Activated T-cell treated with anti-CD3 and anti-CD28 coated beads, Interleukin-2, amount 50 U/mL, for 4 hours (primary cell): Measurements from ENCODE around the gene C6orf118. TPM values are rescaled to one million over a fixed set of nuclear protein-coding genes. Genes with fewer than 3 reads are reported as not detected.

ENCODE experiments used
- ATAC-seq, 2 donors: fragments of 200-7000 bp; cut with Tn5 transposase; one replicate each; pipeline ENCODE4 v1.10.0; 2021
- DNase-seq: peaks from one replicate; pipeline ENCODE4 v3.0.0-alpha.2; 2020
- H3K27me3 Mint-ChIP-seq: one replicate; pipeline ENCODE4 v1.8.0; 2021; ENCODE audit warnings: low read depth, mixed read lengths
- H3K36me3 Mint-ChIP-seq: one replicate; pipeline ENCODE4 v1.8.0; 2022; ENCODE audit warnings: mixed read lengths; ENCODE audit not compliant: insufficient read depth
- H3K4me1 Mint-ChIP-seq: one replicate; pipeline ENCODE4 v1.8.0; 2021; ENCODE audit warnings: low read depth, mixed read lengths
- H3K4me3 Mint-ChIP-seq: one replicate; pipeline ENCODE4 v1.8.0; 2021; ENCODE audit warnings: mild to moderate bottlenecking, moderate library complexity, mixed read lengths
- H3K9me3 Mint-ChIP-seq: one replicate; pipeline ENCODE4 v1.8.0; 2021; ENCODE audit warnings: mixed read lengths
- total RNA-seq, 3 donors: library from RNA; stranded (reverse); gene quantifications; one replicate each; pipeline ENCODE4 v1.2.1, GENCODE V29; 2021

The C6orf118 gene
- total RNA-seq, 3 donors from 2014 or later = not detected

DNA sequence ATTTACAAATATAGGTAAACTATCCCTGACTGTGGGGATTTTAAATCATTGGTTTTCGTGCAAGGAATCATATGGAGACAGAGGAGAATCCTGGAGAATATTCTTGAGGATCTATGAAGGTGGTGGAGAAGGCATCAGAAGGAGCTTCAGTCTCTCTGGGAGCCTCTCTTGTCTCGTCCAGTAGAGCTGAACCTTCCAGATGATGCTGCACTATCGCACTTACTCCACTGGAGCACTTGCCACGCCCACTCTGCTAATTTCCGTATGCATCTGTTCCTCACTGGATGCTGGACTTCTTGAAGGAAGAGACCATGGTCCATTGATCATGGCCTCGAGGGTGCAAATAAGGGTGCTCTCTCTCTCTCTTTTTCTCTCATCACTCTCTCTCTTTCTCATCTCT lies 36.8 kb downstream of the C6orf118 start:
- Mint-ChIP-seq H3K4me3 (no peak overlapping the region), H3K4me1 (no peaks in the 10 kb centered on the region), H3K27me3 (no peaks in the 10 kb centered on the region), H3K9me3 (no peaks in the 10 kb centered on the region), H3K36me3 (no peaks in the 10 kb centered on the region)
- DNase-seq (no peak), ATAC-seq (no peak)

DNA sequence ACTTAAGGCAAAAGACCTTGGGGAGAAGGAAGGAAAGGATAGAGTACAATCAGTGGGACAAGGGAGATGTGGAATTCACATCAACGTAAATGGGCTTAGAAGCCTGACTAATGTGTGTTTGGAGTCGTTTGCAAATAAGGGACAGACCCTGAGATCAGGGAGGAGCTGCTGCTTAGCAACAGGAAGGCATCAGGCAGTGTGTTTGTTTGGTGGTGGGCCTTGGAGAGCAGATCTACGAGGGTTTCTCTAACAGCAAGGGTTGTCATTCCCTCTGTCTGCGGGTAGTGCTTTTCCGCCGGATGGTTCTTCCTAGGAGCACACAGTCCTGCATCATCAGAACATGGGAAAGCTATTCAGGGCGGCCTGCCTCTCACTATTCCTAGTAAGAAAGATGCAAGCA lies 40.4 kb downstream of the C6orf118 start:
- no peaks in the 10 kb centered on the region for H3K27me3 Mint-ChIP-seq
- no peak for DNase-seq
- no peak overlapping the region for H3K4me3 Mint-ChIP-seq
- no peaks in the 10 kb centered on the region for H3K36me3 Mint-ChIP-seq
- no peaks in the 10 kb centered on the region for H3K9me3 Mint-ChIP-seq
- ATAC-seq = no peak
- H3K4me1 Mint-ChIP-seq = no peaks in the 10 kb centered on the region

DNA sequence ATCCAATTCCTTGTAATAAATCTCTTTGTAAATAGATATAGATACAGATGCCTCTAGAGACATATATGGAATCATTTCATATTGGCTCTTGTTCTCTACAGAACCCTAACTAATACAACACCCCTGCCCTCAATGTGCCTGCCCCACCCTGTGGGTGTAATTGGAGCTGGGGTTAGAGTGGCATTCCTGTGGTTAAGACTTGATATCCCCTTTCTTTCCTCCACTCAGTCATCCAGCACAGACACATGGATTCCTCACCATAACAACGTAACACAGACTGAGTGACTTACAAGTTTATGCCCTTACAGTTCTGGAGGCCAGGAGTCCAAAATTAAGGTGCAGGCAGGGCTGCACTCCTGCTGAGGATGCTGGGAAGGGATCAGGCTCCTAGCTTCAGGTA lies 42.8 kb downstream of the C6orf118 start:
- DNase-seq (no peak), ATAC-seq (no peak)
- H3K27me3 Mint-ChIP-seq = no peaks in the 10 kb centered on the region
- no peaks in the 10 kb centered on the region for H3K36me3 Mint-ChIP-seq
- H3K4me1 Mint-ChIP-seq = no peaks in the 10 kb centered on the region
- peaks cover 6% of the 10 kb centered on the region for H3K9me3 Mint-ChIP-seq
- H3K4me3 Mint-ChIP-seq = no peak overlapping the region

DNA sequence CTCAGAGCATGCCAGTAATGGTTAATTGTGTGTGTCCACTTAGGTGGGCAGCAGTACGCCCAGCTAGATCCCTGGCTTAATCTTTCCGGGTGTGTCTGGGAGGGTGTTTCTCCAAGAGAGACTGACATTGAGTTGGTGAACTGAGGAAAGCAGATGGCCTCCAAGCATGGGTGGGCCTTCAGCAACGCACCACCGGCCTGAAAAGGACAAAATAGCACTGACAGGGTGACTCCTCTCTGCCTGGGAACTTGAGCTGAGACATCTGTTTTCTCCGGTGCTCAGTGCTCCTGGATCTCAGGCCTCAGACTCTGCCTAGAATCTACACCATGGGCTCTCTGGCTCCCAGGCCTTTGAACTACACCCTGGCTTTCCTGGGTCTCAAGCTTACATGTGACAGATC lies 43.2 kb downstream of the C6orf118 start:
- Mint-ChIP-seq H3K27me3 (no peaks in the 10 kb centered on the region), H3K9me3 (peaks cover 6% of the 10 kb centered on the region), H3K36me3 (no peaks in the 10 kb centered on the region), H3K4me1 (no peaks in the 10 kb centered on the region), H3K4me3 (no peak overlapping the region)
- ATAC-seq = no peak
- no peak for DNase-seq

DNA sequence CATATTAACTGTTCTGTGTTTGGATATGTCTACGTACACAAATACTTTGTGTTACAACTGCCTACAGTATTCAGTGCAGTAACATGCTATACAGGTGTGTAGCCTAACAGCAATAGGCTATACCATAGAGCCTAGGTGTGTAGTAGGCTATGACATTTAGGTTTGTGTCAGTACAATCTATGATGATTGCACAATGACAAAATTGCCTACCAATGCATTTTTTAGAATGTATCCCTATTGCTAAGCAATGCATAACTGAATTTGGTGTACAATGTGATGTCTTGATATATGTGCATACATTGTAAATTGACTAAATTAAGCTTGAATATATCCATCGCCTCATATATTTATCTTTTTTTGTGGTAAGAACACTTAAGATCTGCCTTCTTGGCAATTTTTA lies 48.9 kb downstream of the C6orf118 start:
- H3K4me1 Mint-ChIP-seq = no peaks in the 10 kb centered on the region
- no peak overlapping the region for H3K4me3 Mint-ChIP-seq
- DNase-seq (no peak), ATAC-seq (no peak)
- H3K36me3 Mint-ChIP-seq = no peaks in the 10 kb centered on the region
- peaks cover 25% of the 10 kb centered on the region for H3K9me3 Mint-ChIP-seq
- H3K27me3 Mint-ChIP-seq = no peaks in the 10 kb centered on the region

DNA sequence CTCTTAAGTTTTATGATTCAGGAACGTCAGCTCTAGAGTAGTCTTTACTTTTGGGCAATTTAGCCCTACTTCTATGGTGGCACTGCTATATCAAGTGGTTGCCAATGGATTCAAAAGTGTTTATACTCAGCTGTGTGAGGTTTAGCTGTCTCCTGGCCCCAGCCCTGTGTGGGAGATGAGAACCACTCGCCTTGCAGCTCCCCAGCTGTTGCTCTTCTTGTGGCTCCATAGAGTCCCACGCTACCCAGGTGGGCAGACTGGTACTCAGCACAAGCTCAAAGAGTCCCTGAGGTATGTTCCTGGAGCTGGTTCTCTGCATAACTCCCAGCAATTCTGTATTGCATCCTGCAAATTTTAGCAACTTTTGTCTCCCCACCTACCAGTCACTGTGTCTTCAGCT lies 59.6 kb downstream of the C6orf118 start:
- ATAC-seq (no peak), DNase-seq (no peak)
- H3K27me3 Mint-ChIP-seq = no peaks in the 10 kb centered on the region
- no peaks in the 10 kb centered on the region for H3K4me1 Mint-ChIP-seq
- H3K4me3 Mint-ChIP-seq = no peak overlapping the region
- H3K9me3 Mint-ChIP-seq = peaks cover 11% of the 10 kb centered on the region
- no peaks in the 10 kb centered on the region for H3K36me3 Mint-ChIP-seq

DNA sequence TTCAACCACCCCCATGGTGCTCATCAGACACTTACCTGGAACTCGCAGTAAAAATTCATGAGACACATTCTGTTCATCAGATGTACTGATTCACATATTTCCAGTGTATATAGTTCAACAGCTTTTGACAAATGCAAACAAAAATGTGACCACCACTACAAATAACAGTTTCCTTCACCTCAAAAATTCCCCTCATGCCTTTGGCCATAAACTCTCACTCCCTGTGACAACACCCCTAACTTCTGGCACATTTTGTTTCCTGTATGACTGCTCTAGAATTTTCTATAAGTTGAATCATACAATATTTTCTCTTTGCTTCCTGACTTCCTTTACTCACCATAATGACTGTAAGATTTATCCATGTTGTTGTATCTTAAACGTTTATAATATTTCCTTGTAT lies 63.7 kb downstream of the C6orf118 start:
- no peak for ATAC-seq
- Mint-ChIP-seq H3K9me3 (peaks cover 9% of the 10 kb centered on the region), H3K4me1 (no peaks in the 10 kb centered on the region), H3K27me3 (no peaks in the 10 kb centered on the region), H3K4me3 (no peak overlapping the region), H3K36me3 (no peaks in the 10 kb centered on the region)
- no peak for DNase-seq

DNA sequence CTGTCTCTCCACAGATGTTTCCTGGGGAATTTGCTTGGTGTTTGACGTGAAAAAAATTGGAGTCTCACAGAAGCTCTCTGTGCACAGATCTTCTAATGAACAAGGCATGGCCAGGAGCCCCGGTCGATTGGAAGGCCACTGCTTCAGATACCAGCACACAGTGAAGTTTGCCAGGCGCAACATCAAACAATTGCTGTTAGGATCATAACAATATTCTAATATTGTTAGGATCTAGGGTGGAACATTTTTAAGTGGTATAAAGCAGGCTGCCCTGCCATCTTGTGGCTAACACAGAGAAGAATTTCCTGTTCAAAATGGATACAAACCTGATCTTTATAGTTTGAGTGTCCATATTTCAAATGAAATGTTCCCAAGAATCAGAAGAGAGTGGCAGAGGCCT lies 64.1 kb downstream of the C6orf118 start:
- DNase-seq (no peak), ATAC-seq (no peak)
- no peak overlapping the region for H3K4me3 Mint-ChIP-seq
- peaks cover 10% of the 10 kb centered on the region for H3K9me3 Mint-ChIP-seq
- no peaks in the 10 kb centered on the region for H3K36me3 Mint-ChIP-seq
- no peaks in the 10 kb centered on the region for H3K27me3 Mint-ChIP-seq
- H3K4me1 Mint-ChIP-seq = no peaks in the 10 kb centered on the region

DNA sequence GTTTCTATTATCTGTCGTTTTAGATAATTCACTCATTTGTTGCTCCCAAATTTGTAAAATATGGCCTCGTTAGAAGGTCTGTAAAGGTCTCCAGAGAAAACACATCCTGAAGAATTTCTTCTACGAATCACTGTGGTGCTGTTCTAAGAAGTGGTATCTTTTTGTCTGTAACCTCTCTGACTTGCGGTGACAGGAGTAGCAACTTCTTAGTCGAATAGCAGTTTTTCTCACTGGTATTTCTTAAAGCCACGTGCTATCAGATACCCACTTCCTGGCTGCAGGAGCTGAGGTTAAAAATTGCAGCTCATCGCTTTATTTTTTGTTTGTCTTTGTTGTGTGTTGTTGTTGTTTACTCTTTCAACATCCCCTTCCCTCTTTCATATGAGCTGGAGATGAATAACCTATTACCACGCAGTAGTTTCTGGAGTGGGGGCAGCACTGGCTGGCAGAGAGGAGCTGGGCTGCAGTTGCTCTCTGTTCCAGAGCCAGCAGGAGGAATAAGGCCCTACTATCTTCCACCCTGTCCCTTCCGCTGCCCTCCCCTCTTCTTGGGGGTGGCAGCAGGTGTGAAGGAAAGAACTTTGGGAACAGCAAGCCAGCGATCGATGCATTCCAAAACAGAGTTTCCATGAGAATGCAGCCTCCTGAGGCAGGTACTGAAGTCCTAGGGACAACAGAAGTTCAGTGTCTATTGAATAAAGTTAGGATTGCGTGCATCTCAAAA lies 64.7 kb downstream of the C6orf118 start:
- Mint-ChIP-seq H3K4me3 (no peak overlapping the region), H3K4me1 (no peaks in the 10 kb centered on the region), H3K36me3 (no peaks in the 10 kb centered on the region), H3K9me3 (peaks cover 10% of the 10 kb centered on the region), H3K27me3 (no peaks in the 10 kb centered on the region)
- ATAC-seq (no peak), DNase-seq (no peak)

DNA sequence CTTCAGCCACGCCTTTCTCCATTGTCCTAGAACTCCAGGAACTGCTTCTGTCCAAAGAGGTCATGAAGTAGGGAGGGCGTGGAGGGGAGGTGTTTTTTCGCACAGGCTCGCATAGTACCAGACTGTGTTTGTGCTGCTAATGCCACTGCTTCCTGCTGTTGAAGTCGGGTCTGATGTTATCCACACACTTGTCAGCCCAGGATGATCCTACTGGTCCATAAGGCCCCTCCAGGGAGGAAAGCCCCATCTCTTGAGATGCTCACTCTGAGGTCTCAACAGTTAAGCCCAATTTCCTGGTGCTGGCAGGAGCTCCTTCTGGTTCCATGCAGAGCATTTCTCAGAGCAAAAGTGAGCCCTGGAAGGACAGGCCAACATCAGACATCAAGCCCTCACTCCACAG lies 65.6 kb downstream of the C6orf118 start:
- no peak for ATAC-seq
- no peaks in the 10 kb centered on the region for H3K4me1 Mint-ChIP-seq
- no peak overlapping the region for H3K4me3 Mint-ChIP-seq
- no peaks in the 10 kb centered on the region for H3K27me3 Mint-ChIP-seq
- no peaks in the 10 kb centered on the region for H3K36me3 Mint-ChIP-seq
- H3K9me3 Mint-ChIP-seq = peaks cover 10% of the 10 kb centered on the region
- DNase-seq = no peak

DNA sequence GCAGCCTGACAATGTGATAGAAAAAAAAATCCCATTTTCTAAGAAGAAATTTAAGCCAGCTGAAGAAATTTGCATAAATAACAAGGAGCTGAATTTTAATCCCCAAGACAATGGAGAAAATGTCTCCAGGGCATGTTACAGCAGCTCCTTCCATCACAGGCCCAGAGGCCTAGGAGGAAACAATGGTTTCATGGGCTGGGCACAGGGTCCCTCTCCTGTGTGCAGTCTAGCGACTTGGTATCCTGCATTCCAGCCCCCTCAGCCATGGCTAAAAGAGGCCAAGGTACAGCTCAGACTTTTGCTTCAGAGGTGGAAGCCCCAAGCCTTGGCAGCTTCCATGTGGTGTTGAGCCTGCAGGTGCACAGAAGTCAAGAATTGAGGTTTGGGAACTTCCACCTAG lies 73.1 kb downstream of the C6orf118 start:
- Mint-ChIP-seq H3K27me3 (no peaks in the 10 kb centered on the region), H3K4me3 (no peak overlapping the region), H3K4me1 (no peaks in the 10 kb centered on the region), H3K36me3 (no peaks in the 10 kb centered on the region), H3K9me3 (peaks cover 25% of the 10 kb centered on the region)
- ATAC-seq = no peak
- DNase-seq = no peak

DNA sequence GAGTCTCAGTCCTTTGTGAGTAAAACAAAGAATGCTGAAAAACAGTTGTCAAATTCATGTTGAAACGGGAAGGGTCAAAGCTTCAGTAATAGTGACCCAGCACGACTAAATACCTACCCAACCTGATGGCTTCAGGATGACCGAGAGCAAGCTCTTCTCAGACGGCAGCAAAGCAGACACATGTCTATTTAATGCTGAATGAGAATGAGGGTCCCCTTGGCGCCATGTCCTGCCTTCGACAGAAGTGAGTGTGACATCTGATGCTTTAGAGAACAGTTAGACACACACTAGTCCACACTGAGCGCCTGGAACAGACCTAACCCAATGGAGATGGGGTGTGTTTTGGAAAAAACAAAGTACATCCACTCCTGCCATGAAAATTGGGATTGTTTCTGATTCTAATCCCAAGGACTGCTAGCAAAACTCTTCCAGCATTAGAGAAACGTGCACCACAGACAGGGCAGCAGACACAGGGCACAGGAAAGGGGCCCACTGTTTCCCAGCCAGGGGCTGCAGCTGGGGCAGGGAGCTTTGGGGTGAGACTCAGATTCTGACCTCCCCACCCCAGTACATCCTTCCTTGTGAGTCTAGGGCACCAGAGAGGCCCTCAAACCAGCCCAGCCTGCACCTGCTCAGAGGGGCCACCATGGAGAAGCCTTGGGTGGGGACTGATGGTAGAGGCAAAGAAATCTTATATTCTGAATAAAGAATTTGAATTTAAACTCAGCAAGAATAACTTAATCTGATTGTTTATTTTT lies 76.5 kb downstream of the C6orf118 start:
- peaks cover 23% of the 10 kb centered on the region for H3K9me3 Mint-ChIP-seq
- H3K27me3 Mint-ChIP-seq = no peaks in the 10 kb centered on the region
- H3K4me3 Mint-ChIP-seq = no peak overlapping the region
- no peak for DNase-seq
- no peak for ATAC-seq
- no peaks in the 10 kb centered on the region for H3K4me1 Mint-ChIP-seq
- no peaks in the 10 kb centered on the region for H3K36me3 Mint-ChIP-seq

DNA sequence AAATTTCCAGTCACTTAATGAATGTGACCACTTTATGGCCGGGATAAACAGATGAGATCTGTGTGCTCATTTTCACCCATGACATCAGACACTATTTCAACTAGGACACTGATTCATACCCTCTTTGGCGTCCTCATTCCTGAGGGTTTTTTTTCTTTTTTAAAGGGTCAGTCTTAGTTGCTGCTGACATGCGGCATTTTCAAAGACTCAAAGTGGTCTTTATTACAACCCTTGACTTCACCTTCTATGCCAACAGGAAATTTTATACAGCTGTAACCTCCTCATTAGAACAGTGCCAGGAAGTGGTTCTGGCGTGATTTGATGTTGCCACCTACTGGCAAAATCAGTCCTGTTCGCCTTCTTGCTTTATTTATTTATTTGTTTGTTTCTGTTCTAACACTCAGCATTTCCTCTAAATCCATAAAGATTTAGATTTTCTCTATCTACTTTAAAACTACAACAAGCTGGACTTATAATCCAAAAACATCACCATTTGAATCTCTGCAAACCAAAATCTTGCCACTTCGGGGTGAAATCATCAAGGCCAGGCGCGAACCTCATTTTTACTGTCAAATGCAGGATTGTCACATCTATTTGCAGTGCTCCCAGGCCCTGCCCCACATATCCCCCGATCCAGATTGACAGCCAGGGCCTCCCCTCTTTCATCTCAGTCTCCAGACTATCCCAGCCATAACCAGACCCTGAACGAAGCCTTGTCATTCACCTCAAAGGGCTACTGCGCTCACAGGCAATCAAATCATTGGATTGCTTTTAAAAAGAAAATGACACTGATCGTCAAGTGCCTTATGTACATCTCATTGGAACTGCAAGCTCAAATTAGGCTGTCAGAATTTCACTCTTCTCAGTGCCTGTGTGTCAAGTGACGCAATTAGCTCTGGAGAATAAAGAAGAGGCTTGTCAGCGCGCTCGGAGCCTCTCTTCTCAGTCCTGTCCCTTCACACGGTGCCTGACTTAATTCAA lies 77.5 kb downstream of the C6orf118 start:
- no peaks in the 10 kb centered on the region for H3K27me3 Mint-ChIP-seq
- ATAC-seq = no peak
- DNase-seq = no peak
- no peaks in the 10 kb centered on the region for H3K36me3 Mint-ChIP-seq
- no peak overlapping the region for H3K4me3 Mint-ChIP-seq
- peaks cover 18% of the 10 kb centered on the region for H3K9me3 Mint-ChIP-seq
- H3K4me1 Mint-ChIP-seq = no peaks in the 10 kb centered on the region

DNA sequence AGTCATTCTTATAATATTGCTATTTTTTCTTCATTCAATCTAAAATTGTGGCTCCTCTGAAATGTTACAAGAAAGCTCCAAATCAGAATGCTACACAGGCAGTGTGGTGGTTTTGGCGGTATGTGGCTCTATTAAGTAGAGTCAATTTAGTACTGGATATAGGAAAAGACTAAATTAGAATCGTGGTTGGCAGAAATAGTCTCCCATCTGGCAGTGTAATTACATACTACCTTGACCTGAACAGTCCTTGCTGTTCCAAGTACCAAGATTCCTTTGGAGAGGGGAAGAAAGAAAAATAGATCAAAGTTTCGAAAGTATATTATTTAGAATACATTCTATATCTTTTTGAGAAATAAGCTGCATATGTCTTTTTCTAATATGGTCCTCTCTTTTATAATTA lies 78.2 kb downstream of the C6orf118 start:
- ATAC-seq (no peak), DNase-seq (no peak)
- Mint-ChIP-seq H3K9me3 (peaks cover 15% of the 10 kb centered on the region), H3K27me3 (no peaks in the 10 kb centered on the region), H3K36me3 (no peaks in the 10 kb centered on the region), H3K4me1 (no peaks in the 10 kb centered on the region), H3K4me3 (no peak overlapping the region)
